Endothelial cell of umbilical vein (primary cell): ENCODE data around the gene BCL11B. TPM values are rescaled to one million over a fixed set of nuclear protein-coding genes. Genes with fewer than 3 reads are reported as not detected.

Source experiments
- BruUV-seq: library from RNA; stranded (reverse); fragments of 400-500 nt; replicated peaks from 2 replicates; lab custom pipeline; 2021; lab: Mats Ljungman, UMichigan
- CTCF ChIA-PET: fragments of 300-600, 350-600 bp; sonication (Branson Sonifier 250); formaldehyde crosslinking; loops from one replicate; lab custom pipeline; 2021; ENCODE audit warnings: antibody characterized with exemption, inconsistent platforms; lab: Charles Lee
- POLR2A ChIA-PET: fragments of 300-600, 350-600 bp; sonication (Branson Sonifier 250); formaldehyde crosslinking; loops from one replicate; lab custom pipeline; 2021; ENCODE audit warnings: antibody characterized with exemption, inconsistent platforms; lab: Charles Lee
- DNase-seq: peaks from one replicate; pipeline ENCODE4 v3.0.0-alpha.2; 2011; ENCODE audit warnings: low read depth, low spot score
- FAIRE-seq: peaks from 2 replicates; lab custom pipeline; 2011; peaks lifted over from hg19 to GRCh38; lab: Jason Lieb, UNC
- H2AFZ ChIP-seq: 2 replicates; pipeline ENCODE4 v1.6.0; 2012; ENCODE audit warnings: low read depth, low read length, control low read depth, inconsistent platforms
- H3K27ac ChIP-seq: 2 replicates; pipeline ENCODE4 v1.5.1; 2011; ENCODE audit warnings: low read depth, mild to moderate bottlenecking, control low read depth, low read length, moderate library complexity; ENCODE audit not compliant: insufficient read depth
- H3K27me3 ChIP-seq, 2 experiments: 2 replicates each; pipeline versions ENCODE4 v1.6.0 to v1.6.1; 2011; ENCODE audit warnings: low read length in 2 of 2, mixed read lengths in 1 of 2; ENCODE audit not compliant: control insufficient read depth in 2 of 2, insufficient read depth in 2 of 2
- H3K36me3 ChIP-seq, 2 experiments: 2 replicates in 1 of 2; 3 replicates in 1 of 2; pipeline ENCODE4 v1.5.1; 2011; ENCODE audit warnings: low read length in 2 of 2, mild to moderate bottlenecking in 1 of 2, moderate library complexity in 1 of 2; ENCODE audit not compliant: control insufficient read depth in 2 of 2, insufficient read depth in 2 of 2; ENCODE audit errors: extremely low read depth in 1 of 2
- H3K4me1 ChIP-seq: 3 replicates; pipeline ENCODE4 v1.5.1; 2011; ENCODE audit warnings: mild to moderate bottlenecking, low read length; ENCODE audit not compliant: control insufficient read depth, insufficient read depth; ENCODE audit errors: extremely low read depth
- H3K4me2 ChIP-seq: 2 replicates; pipeline ENCODE4 v1.6.1; 2011; ENCODE audit warnings: low read length, control low read depth, mixed read lengths; ENCODE audit not compliant: insufficient read depth
- H3K4me3 ChIP-seq, 3 experiments: fragments of 200-600 bp in 1 of 3; sonication (generic), shearing (Covaris generic) in 1 of 3; replicated peaks in 1 of 3; 2 replicates each; pipeline ENCODE4 v1.5.1; 2011 to 2016; ENCODE audit warnings: control low read depth in 3 of 3, low read length in 3 of 3, mild to moderate bottlenecking in 2 of 3, inconsistent platforms in 1 of 3, low read depth in 1 of 3, moderate library complexity in 1 of 3; ENCODE audit not compliant: insufficient read depth in 1 of 3
- H3K79me2 ChIP-seq: 2 replicates; pipeline ENCODE4 v1.6.0; 2012; ENCODE audit warnings: low read length, inconsistent platforms; ENCODE audit not compliant: control insufficient read depth, insufficient read depth
- H3K9ac ChIP-seq: replicated peaks from 2 replicates; pipeline ENCODE3; 2011; ENCODE audit warnings: low read length, control low read depth; ENCODE audit not compliant: insufficient read depth; ENCODE audit errors: extremely low read depth
- H3K9me1 ChIP-seq: replicated peaks from 3 replicates; pipeline ENCODE4 v1.6.0; 2011; ENCODE audit warnings: mild to moderate bottlenecking, low read length; ENCODE audit not compliant: control insufficient read depth, insufficient read depth; ENCODE audit errors: extremely low read depth
- H3K9me3 ChIP-seq: replicated peaks from 2 replicates; pipeline ENCODE4 v1.5.1; 2012; ENCODE audit warnings: low read length, inconsistent platforms; ENCODE audit not compliant: control insufficient read depth, insufficient read depth
- H4K20me1 ChIP-seq: replicated peaks from 2 replicates; pipeline ENCODE3; 2011; ENCODE audit warnings: mild to moderate bottlenecking, low read length; ENCODE audit not compliant: control insufficient read depth, insufficient read depth; ENCODE audit errors: extremely low read depth
- CTCF ChIP-seq, 2 donors: IDR thresholded peaks; 1 replicate in 1 of 2; 2 replicates in 1 of 2; pipeline ENCODE4 v1.5.1; 2011; ENCODE audit warnings: low read length in 2 of 2, mild to moderate bottlenecking in 2 of 2, moderate library complexity in 2 of 2, control low read depth in 1 of 2, inconsistent platforms in 1 of 2, low read depth in 1 of 2; ENCODE audit not compliant: insufficient read depth in 1 of 2; ENCODE audit errors: extremely low read depth in 1 of 2
- EZH2 ChIP-seq: IDR thresholded peaks from 2 replicates; pipeline ENCODE4 v1.6.1; 2012; ENCODE audit warnings: borderline replicate concordance, low read depth, mild to moderate bottlenecking, moderate library complexity, low read length, inconsistent platforms; ENCODE audit not compliant: severe bottlenecking
- FOS ChIP-seq: IDR thresholded peaks from 2 replicates; pipeline ENCODE4 v1.6.1; 2011; ENCODE audit warnings: mild to moderate bottlenecking, low read length, moderate library complexity, borderline replicate concordance; ENCODE audit not compliant: insufficient read depth
- GATA2 ChIP-seq: IDR thresholded peaks from 2 replicates; pipeline ENCODE4 v1.7.0; 2011; ENCODE audit warnings: low read depth, mild to moderate bottlenecking, moderate library complexity, mixed read lengths, low read length; ENCODE audit not compliant: insufficient read length, insufficient read depth
- JUN ChIP-seq: IDR thresholded peaks from 2 replicates; pipeline ENCODE4 v1.6.1; 2011; ENCODE audit warnings: borderline replicate concordance, low read depth; ENCODE audit not compliant: insufficient read length, insufficient read depth
- MAX ChIP-seq: IDR thresholded peaks from 2 replicates; pipeline ENCODE4 v1.6.1; 2011; ENCODE audit not compliant: insufficient read depth, insufficient read length
- MYC ChIP-seq: IDR thresholded peaks from one replicate; pipeline ENCODE4 v1.6.1; 2011; ENCODE audit warnings: mild to moderate bottlenecking, low read depth, low read length
- POLR2A ChIP-seq: IDR thresholded peaks from 2 replicates; pipeline ENCODE4 v1.6.1; 2012; ENCODE audit warnings: low read depth, mild to moderate bottlenecking, control low read depth, low read length
- POLR2AphosphoS5 ChIP-seq: IDR thresholded peaks from 2 replicates; pipeline ENCODE4 v1.6.1; 2012; ENCODE audit warnings: low read depth, mild to moderate bottlenecking, control low read depth, low read length, moderate library complexity; ENCODE audit not compliant: insufficient read depth
- dilution Hi-C: fragments of 300-500 bp; cut with MboI; formaldehyde crosslinking; loops from one replicate; pipeline ENCODE4 v1.15.0; 2019; ENCODE audit warnings: low sequenced_read_pairs; ENCODE audit not compliant: extremely low pct_ligation_motif_present
- intact Hi-C: fragments of 100-400 bp; cut with micrococcal nuclease; formaldehyde crosslinking; loops from one replicate; pipeline ENCODE4 v1.10.0; 2022
- polyA plus RNA-seq, 4 experiments: library from polyadenylated mRNA; depleted of rRNA in 3 of 4; stranded (reverse) in 3 of 4; unstranded in 1 of 4; fragments of >200 nt; gene quantifications; 2 replicates each; pipeline versions ENCODE4 v1.2.1 to v1.2.3, GENCODE V29; 2011 to 2012; ENCODE audit warnings: missing spikeins in 1 of 4
- total RNA-seq: library from RNA; stranded (reverse); gene quantifications from 2 replicates; pipeline ENCODE4 v1.2.3, GENCODE V29; 2021

Gene BCL11B
- total and polyA plus RNA-seq, 2 donors (not counting 3 experiments of a cell fraction or from before 2014, with no cell fraction given) = 0.03 to 0.07 TPM

GRCh38 chr14:99254328-99255009, 17.5 kb downstream of the BCL11B start:
- H3K4me3 ChIP-seq = no peak overlapping the region
- dilution Hi-C loops = no loop called here
- H4K20me1 ChIP-seq = no peaks in the 10 kb centered on the region
- H3K9me3 ChIP-seq = no peaks in the 10 kb centered on the region
- no TSS peak for BruUV-seq
- intact Hi-C loops = no loop called here
- no peaks in the 10 kb centered on the region for H3K9me1 ChIP-seq
- H3K36me3 ChIP-seq = no peaks in the 10 kb centered on the region
- CTCF ChIA-PET = interaction anchor here (1.0 to 1.5 kb wide), 2 partner anchors 12 to 14 kb away, joined by 3 to 4 read pairs; no protein-coding TSS in a partner anchor
- H3K27ac ChIP-seq = no peak overlapping the region
- H3K4me1 ChIP-seq = no peaks in the 10 kb centered on the region
- no peaks in the 10 kb centered on the region for H3K27me3 ChIP-seq
- no peak overlapping the region for H3K9ac ChIP-seq
- DNase-seq = no peak
- no peak for FAIRE-seq
- no peak for TF ChIP-seq JUN
- no peak for TF ChIP-seq POLR2AphosphoS5
- no peak for TF ChIP-seq EZH2
- no peak for TF ChIP-seq FOS
- no peak for TF ChIP-seq MYC
- no peak for TF ChIP-seq MAX
- no peak for TF ChIP-seq POLR2A
- no peak for TF ChIP-seq CTCF (IDR thresholded peaks at IDR 0.05; ENCODE audit: extremely low read depth in 1 of 2, insufficient read depth in 1 of 2, low read depth in 1 of 2, low read length in 2 of 2)
- no peak for TF ChIP-seq GATA2
- H3K79me2 ChIP-seq = no peaks in the 10 kb centered on the region
- no peak overlapping the region for H3K4me2 ChIP-seq
- no peak overlapping the region for H2AFZ ChIP-seq
- POLR2A ChIA-PET = no interaction called here
